Spleen (tissue), 11 donors: ENCODE measurements around the gene NRXN2. TPM values are rescaled to one million over a fixed set of nuclear protein-coding genes. Genes with fewer than 3 reads are reported as not detected.

Source experiments
- DNase-seq: peaks from one replicate; pipeline ENCODE4 v3.0.0-alpha.2; 2020
- H3K27ac ChIP-seq, 8 donors: fragments of 200-600 bp; sonication (generic) in 7 of 8; 1 replicate in 4 of 8; 2 replicates in 4 of 8; pipeline versions ENCODE4 v1.5.0 to v1.8.0; 2016 to 2021; ENCODE audit warnings: inconsistent platforms in 4 of 8, mild to moderate bottlenecking in 4 of 8, moderate library complexity in 1 of 8
- H3K27me3 ChIP-seq, 7 donors: fragments of 200-600 bp; sonication (generic) in 6 of 7; replicated peaks in 1 of 7; 1 replicate in 4 of 7; 2 replicates in 3 of 7; pipeline versions ENCODE4 v1.5.0 to v1.8.0; 2016 to 2021; ENCODE audit warnings: inconsistent platforms in 3 of 7, mild to moderate bottlenecking in 1 of 7
- H3K36me3 ChIP-seq, 6 donors: fragments of 200-600 bp; sonication (generic) in 5 of 6; 1 replicate in 4 of 6; 2 replicates in 2 of 6; pipeline versions ENCODE4 v1.5.0 to v1.8.0; 2016 to 2021; ENCODE audit warnings: inconsistent platforms in 2 of 6
- H3K4me1 ChIP-seq, 6 donors: fragments of 200-600 bp; sonication (generic) in 5 of 6; 1 replicate in 3 of 6; 2 replicates in 3 of 6; pipeline versions ENCODE4 v1.5.0 to v1.8.0; 2016 to 2021; ENCODE audit warnings: inconsistent platforms in 3 of 6
- H3K4me3 ChIP-seq, 8 donors: fragments of 200-600 bp; sonication (generic) in 7 of 8; 1 replicate in 4 of 8; 2 replicates in 4 of 8; pipeline versions ENCODE4 v1.5.0 to v1.8.0; 2016 to 2021; ENCODE audit warnings: inconsistent platforms in 4 of 8, mild to moderate bottlenecking in 4 of 8, moderate library complexity in 2 of 8
- H3K9me3 ChIP-seq, 8 donors: fragments of 200-600 bp; sonication (generic) in 7 of 8; 1 replicate in 4 of 8; 2 replicates in 4 of 8; pipeline versions ENCODE4 v1.5.0 to v1.8.0; 2016 to 2021; ENCODE audit warnings: inconsistent platforms in 4 of 8
- CTCF ChIP-seq, 11 experiments: fragments of 200-600 bp in 7 of 11; fragments of 450-650 bp in 4 of 11; sonication (generic) in 4 of 11; IDR thresholded peaks in 8 of 11; conservative IDR thresholded peaks in 3 of 11; 1 replicate in 7 of 11; 2 replicates in 4 of 11; pipeline versions ENCODE4 v1.4.0 to v1.8.0; 2016 to 2021; ENCODE audit warnings: antibody characterized with exemption in 11 of 11, inconsistent platforms in 4 of 11, mild to moderate bottlenecking in 1 of 11
- POLR2A ChIP-seq, 3 donors: fragments of 450-650 bp; IDR thresholded peaks; one replicate each; pipeline ENCODE4 v1.5.1; 2017; ENCODE audit warnings: antibody characterized with exemption in 3 of 3, mild to moderate bottlenecking in 1 of 3
- POLR2AphosphoS5 ChIP-seq, 3 donors: sonication (generic); formaldehyde crosslinking; IDR thresholded peaks; one replicate each; pipeline ENCODE4 v1.5.1; 2017; ENCODE audit warnings: antibody characterized with exemption in 3 of 3
- WGBS, 5 donors: extraction: QIAGEN DNeasy Blood & Tissue Kit in 3 of 5; methylation state at CpG; one replicate each; pipeline versions ENCODE4 v1.1.5 to v1.1.7; 2013 to 2018; 5-methylcytosine and 5-hydroxymethylcytosine counted together
- intact Hi-C: fragments of 100-400 bp; cut with DNase I; formaldehyde crosslinking; loops from one replicate; pipeline ENCODE4 v1.15.0; 2023; ENCODE audit warnings: low total_unique reads
- polyA plus RNA-seq, 3 donors: library from polyadenylated mRNA; stranded (reverse); fragments of 200-250 nt; gene quantifications; one replicate each; pipeline ENCODE4 v1.2.1, GENCODE V29; 2013
- total RNA-seq, 7 donors: library from RNA; depleted of rRNA in 3 of 7; stranded (reverse); fragments of >200 nt in 3 of 7; fragmentation: NEBNext Ultra II Directional in 4 of 7; extraction: Animal tissue kit (Norgen Biotek cat#: 25700) in 4 of 7; gene quantifications; one replicate each; pipeline versions ENCODE4 v1.1.0 to v1.2.1, GENCODE V29; 2016 to 2021
- donor health status: healthy with polysubstance abuse.
- donor health status: DM: no; HTN: no; CAD: no; lungs with moderate emphysema.
- donor health status: DM: no; HTN: no; CAD: no.
- donor health status: Bipolar disorder and iron deficiency.
- donor health status: healthy.
- donor health status: DM: no; HTN: no; CAD: no.
- donor health status: DM: yes; HTN: yes; CAD: no.

The NRXN2 gene
- total and polyA plus RNA-seq, 10 donors = 0.59 to 12.9 (median 3.0) TPM

DNA sequence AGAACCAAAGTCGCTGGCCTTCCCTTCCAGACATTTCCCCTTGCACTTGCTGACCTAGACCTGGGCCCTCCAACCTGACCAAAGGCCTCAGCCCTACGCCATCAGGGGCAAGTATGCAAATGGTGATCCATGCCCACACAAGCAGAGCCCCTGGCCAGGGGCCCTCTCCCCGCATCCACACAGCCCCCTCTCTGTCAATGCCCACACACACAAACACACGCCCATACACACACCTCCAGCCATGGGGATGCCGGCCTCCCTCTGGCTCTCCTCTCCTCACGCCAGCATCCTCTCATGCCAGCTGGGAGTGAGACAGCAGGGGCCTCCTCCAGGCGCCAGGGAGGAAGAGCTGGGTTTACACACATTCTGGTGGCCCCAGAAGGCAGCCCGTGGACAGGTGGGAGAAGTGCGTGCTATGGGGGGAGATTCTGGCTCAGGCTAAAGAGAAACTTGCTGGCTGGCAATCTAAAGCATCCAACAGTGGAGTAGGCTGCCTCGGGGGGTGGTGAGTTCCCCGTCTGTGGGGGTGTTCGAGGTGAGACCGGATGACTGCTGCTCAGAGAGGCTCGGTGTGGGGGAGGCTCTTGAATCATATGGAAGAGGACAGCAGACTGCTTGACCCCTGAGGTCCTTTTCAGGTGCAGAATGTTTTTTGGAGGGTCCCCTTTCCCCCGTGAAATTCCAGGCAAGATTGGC is 4.8 kb downstream of the NRXN2 start:
- DNase-seq = no peak
- Histone ChIP-seq H3K27ac (no peak overlapping the region), H3K9me3 (no peaks in the 10 kb centered on the region), H3K4me1 (peaks cover 0 to 22% (median 10%) of the 10 kb centered on the region in 6 donors), H3K4me3 (no peak overlapping the region), H3K36me3 (no peaks in the 10 kb centered on the region), H3K27me3 (peaks cover 0 to 98% (median 65%) of the 10 kb centered on the region in 7 donors)
- intact Hi-C loops = no loop called here
- 61 to 84% (median 73%) methylated on average over 15 of the region's 15 CpGs for WGBS, 5 donors
- TF ChIP-seq POLR2AphosphoS5 (IDR thresholded peaks at IDR 0.05) (no peak), POLR2A (IDR thresholded peaks at IDR 0.05) (no peak), CTCF (IDR thresholded peaks at IDR 0.05 in 8 of 11, conservative IDR thresholded peaks at IDR 0.05 in 3 of 11) (no peak)

DNA sequence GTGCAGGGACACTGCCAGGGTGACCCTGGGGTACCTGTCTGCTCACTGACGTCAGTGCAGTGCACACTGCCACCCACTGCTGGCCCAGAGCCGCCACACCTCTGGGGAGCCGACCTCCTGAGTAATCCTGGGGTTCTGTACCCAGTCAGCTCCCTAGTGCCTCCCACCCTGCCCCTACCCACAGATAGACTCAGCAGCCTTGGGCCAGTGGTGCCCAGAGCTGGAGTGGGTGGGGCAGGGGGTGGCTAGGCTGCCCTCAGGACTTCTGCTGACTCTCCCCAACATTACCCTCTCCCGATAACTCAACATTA is 5.8 kb downstream of the NRXN2 start:
- H3K36me3 ChIP-seq = no peaks in the 10 kb centered on the region
- H3K9me3 ChIP-seq = no peaks in the 10 kb centered on the region
- H3K27ac ChIP-seq = no peak overlapping the region
- intact Hi-C loops = no loop called here
- 69 to 87% (median 77%) methylated on average over 4 of the region's 4 CpGs for WGBS, 5 donors
- DNase-seq = no peak
- no peak for TF ChIP-seq POLR2AphosphoS5 (IDR thresholded peaks at IDR 0.05)
- TF ChIP-seq POLR2A (IDR thresholded peaks at IDR 0.05) = no peak
- no peak for TF ChIP-seq CTCF (IDR thresholded peaks at IDR 0.05 in 8 of 11, conservative IDR thresholded peaks at IDR 0.05 in 3 of 11)
- H3K4me3 ChIP-seq = no peak overlapping the region
- peaks cover 3 to 23% (median 16%) of the 10 kb centered on the region in 6 donors for H3K4me1 ChIP-seq
- H3K27me3 ChIP-seq = peaks cover 4 to 98% (median 68%) of the 10 kb centered on the region in 7 donors

- 37 to 46% (median 41%) methylated on average over 18 to 21 of the region's 21 CpGs for WGBS, 5 donors
- no peak for DNase-seq
Observed at GRCh38 chr11:64716473-64717267, 6.3 kb downstream of the NRXN2 start.

DNA sequence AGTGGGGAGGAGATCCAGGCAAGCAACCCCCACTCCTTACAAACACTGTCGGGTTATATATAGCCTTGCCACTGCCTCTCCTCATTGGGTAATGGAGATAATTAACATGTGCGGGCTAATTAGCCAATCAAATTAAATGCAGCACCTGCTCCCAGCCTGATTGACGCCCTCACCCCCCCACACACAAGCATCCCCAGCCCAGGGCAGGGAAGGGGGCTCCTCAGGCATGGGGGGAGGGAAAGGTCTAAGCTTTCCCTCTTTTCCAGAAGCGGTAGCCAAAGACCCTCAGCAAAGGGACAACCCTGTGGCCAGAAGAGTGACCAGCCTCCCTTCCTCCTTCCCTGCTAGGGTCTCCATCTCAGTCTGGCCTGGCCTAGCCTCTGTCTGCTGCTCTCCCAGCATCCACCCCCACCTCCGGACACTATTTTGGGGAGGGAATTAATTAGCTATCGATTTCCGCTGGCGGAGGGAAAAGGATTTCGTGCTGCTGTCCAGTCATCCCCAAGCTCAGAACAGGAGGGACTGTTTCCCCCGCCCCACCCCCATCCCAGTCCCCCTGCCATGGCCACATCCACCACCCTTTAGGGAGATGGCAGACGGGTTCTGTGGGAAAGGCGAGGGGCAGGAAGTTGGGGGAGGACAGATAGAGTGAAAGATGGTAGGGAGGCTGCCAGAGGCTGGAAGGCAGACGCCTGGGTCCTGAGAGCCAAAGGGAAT is 7.1 kb downstream of the NRXN2 start:
- no peak for TF ChIP-seq CTCF (IDR thresholded peaks at IDR 0.05 in 8 of 11, conservative IDR thresholded peaks at IDR 0.05 in 3 of 11)
- TF ChIP-seq POLR2A (IDR thresholded peaks at IDR 0.05) = no peak
- no peak for TF ChIP-seq POLR2AphosphoS5 (IDR thresholded peaks at IDR 0.05)
- H3K27ac ChIP-seq = no peak overlapping the region
- peaks cover 3 to 36% (median 22%) of the 10 kb centered on the region in 6 donors for H3K4me1 ChIP-seq
- intact Hi-C loops = no loop called here
- 48 to 55% (median 51%) methylated on average over 13 of the region's 13 CpGs for WGBS, 5 donors
- DNase-seq = no peak
- no peaks in the 10 kb centered on the region for H3K36me3 ChIP-seq
- no peaks in the 10 kb centered on the region for H3K9me3 ChIP-seq
- H3K27me3 ChIP-seq = peaks cover 4 to 98% (median 74%) of the 10 kb centered on the region in 7 donors
- no peak overlapping the region for H3K4me3 ChIP-seq

More at GRCh38 chr11:64716473-64717267, 6.3 kb downstream of the NRXN2 start:
- Histone ChIP-seq H3K4me1 (peaks cover 3 to 28% (median 19%) of the 10 kb centered on the region in 6 donors), H3K36me3 (no peaks in the 10 kb centered on the region), H3K9me3 (no peaks in the 10 kb centered on the region), H3K27me3 (peaks cover 4 to 98% (median 68%) of the 10 kb centered on the region in 7 donors), H3K4me3 (no peak overlapping the region), H3K27ac (no peak overlapping the region)
- intact Hi-C loops = no loop called here
- TF ChIP-seq POLR2A (IDR thresholded peaks at IDR 0.05) (no peak), POLR2AphosphoS5 (IDR thresholded peaks at IDR 0.05) (no peak)
